Transverse colon (tissue), 4 donors: Measurements from ENCODE around the gene LYRM4. TPM values are rescaled to one million over a fixed set of nuclear protein-coding genes. Genes with fewer than 3 reads are reported as not detected.

Experiments used
- DNase-seq: peaks from one replicate; pipeline ENCODE4 v3.0.0-alpha.2; 2019
- H3K27ac ChIP-seq, 4 donors: fragments of 200-600 bp; sonication (generic); 2 replicates each; pipeline ENCODE4 v1.5.1; 2016 to 2018; ENCODE audit warnings: inconsistent platforms in 4 of 4
- H3K27me3 ChIP-seq: fragments of 200-600 bp; sonication (generic); 2 replicates; pipeline ENCODE4 v1.5.1; 2017; ENCODE audit warnings: inconsistent platforms
- H3K36me3 ChIP-seq, 4 donors: fragments of 200-600 bp; sonication (generic); 2 replicates each; pipeline ENCODE4 v1.5.1; 2017 to 2019; ENCODE audit warnings: inconsistent platforms in 4 of 4
- H3K4me1 ChIP-seq, 4 donors: fragments of 200-600 bp; sonication (generic); 2 replicates each; pipeline ENCODE4 v1.5.1; 2017 to 2020; ENCODE audit warnings: inconsistent platforms in 4 of 4
- H3K4me3 ChIP-seq, 4 donors: fragments of 200-600 bp; sonication (generic); 1 replicate in 1 of 4; 2 replicates in 3 of 4; pipeline versions ENCODE4 v1.5.1 to v1.6.1; 2017 to 2019; ENCODE audit warnings: inconsistent platforms in 4 of 4
- H3K9me3 ChIP-seq, 2 donors: fragments of 200-600 bp; sonication (generic); 2 replicates each; pipeline ENCODE4 v1.5.1; 2017 to 2019; ENCODE audit warnings: inconsistent platforms in 2 of 2
- EP300 ChIP-seq: sonication (generic); formaldehyde crosslinking; IDR thresholded peaks from one replicate; pipeline ENCODE4 v1.6.1; 2017; ENCODE audit warnings: antibody characterized with exemption, low read depth
- POLR2A ChIP-seq: fragments of 450-650 bp; IDR thresholded peaks from one replicate; pipeline ENCODE4 v1.6.1; 2016; ENCODE audit warnings: antibody characterized with exemption, mild to moderate bottlenecking, moderate library complexity
- POLR2AphosphoS5 ChIP-seq, 3 donors: sonication (generic); formaldehyde crosslinking; IDR thresholded peaks; one replicate each; pipeline ENCODE4 v1.6.1; 2016; ENCODE audit warnings: antibody characterized with exemption in 3 of 3
- WGBS, 2 donors: methylation state at CpG; one replicate each; pipeline ENCODE4 v1.1.5; 2018; ENCODE audit warnings: low coverage in 1 of 2; 5-methylcytosine and 5-hydroxymethylcytosine counted together
- in situ Hi-C, 4 donors: fragments of 200-750 bp; cut with MboI; loops; one replicate each; pipeline versions ENCODE4 v1.15.0 to v1.15.1; 2017; ENCODE audit warnings: low sequenced_read_pairs in 3 of 4, low pct_ligation_motif_present in 1 of 4, low pct_unique_long_range_greater_than_20kb in 1 of 4
- intact Hi-C: fragments of 100-400 bp; cut with DNase I; formaldehyde crosslinking; loops from one replicate; pipeline ENCODE4 v1.15.1; 2023; ENCODE audit warnings: low total_unique reads
- total RNA-seq, 4 donors: library from RNA; depleted of rRNA; stranded (reverse); fragments of >200 nt; gene quantifications; one replicate each; pipeline ENCODE4 v1.1.0, GENCODE V29; 2016
- TF ChIP-seq, protein P1 (sequence below), 5 experiments: fragments of 200-600 bp in 3 of 5; fragments of 450-650 bp in 2 of 5; sonication (generic) in 3 of 5; IDR thresholded peaks; 1 replicate in 2 of 5; 2 replicates in 3 of 5; pipeline ENCODE4 v1.5.1; 2016 to 2017; ENCODE audit warnings: antibody characterized with exemption in 5 of 5, inconsistent platforms in 3 of 5, mild to moderate bottlenecking in 2 of 5, moderate library complexity in 1 of 5

The LYRM4 gene
- total RNA-seq, 4 donors from 2014 or later: 3.0 to 14.0 (median 6.9) TPM

DNA sequence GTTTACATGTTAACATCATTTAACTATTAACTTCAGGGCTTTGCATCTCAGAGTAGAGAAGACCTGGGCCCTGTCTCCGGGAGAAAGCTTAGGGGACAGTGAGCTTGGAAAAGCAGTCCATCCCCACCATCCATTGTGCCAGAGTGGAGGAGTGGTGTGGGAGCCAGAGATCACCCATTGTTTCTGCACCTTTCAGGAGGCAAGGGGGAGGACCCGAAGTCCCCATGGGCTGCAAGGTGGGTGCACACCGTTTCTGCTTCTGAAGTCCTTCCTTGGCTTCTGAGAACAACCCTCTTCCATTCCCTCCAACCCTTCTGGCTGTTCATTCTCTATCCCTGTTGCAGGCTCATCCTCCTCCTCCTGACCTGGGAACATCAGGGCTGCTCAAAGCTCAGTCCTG is 179.6 kb downstream of the LYRM4 start:
- H3K27ac ChIP-seq: no peak overlapping the region
- no peak overlapping the region for H3K4me3 ChIP-seq
- 80 to 94% methylated on average over 2 to 3 of the region's 3 CpGs for WGBS, 2 donors
- intact Hi-C loops: no loop called here
- H3K27me3 ChIP-seq: peaks cover 4% of the 10 kb centered on the region
- DNase-seq: no peak
- TF ChIP-seq, protein P1, sequence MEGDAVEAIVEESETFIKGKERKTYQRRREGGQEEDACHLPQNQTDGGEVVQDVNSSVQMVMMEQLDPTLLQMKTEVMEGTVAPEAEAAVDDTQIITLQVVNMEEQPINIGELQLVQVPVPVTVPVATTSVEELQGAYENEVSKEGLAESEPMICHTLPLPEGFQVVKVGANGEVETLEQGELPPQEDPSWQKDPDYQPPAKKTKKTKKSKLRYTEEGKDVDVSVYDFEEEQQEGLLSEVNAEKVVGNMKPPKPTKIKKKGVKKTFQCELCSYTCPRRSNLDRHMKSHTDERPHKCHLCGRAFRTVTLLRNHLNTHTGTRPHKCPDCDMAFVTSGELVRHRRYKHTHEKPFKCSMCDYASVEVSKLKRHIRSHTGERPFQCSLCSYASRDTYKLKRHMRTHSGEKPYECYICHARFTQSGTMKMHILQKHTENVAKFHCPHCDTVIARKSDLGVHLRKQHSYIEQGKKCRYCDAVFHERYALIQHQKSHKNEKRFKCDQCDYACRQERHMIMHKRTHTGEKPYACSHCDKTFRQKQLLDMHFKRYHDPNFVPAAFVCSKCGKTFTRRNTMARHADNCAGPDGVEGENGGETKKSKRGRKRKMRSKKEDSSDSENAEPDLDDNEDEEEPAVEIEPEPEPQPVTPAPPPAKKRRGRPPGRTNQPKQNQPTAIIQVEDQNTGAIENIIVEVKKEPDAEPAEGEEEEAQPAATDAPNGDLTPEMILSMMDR (IDR thresholded peaks at IDR 0.05): no peak
- TF ChIP-seq POLR2AphosphoS5 (IDR thresholded peaks at IDR 0.05): no peak
- no peak for TF ChIP-seq EP300
- no peak for TF ChIP-seq POLR2A
- H3K4me1 ChIP-seq: peaks cover 1 to 17% (median 10%) of the 10 kb centered on the region in 4 donors
- in situ Hi-C loops: no loop called here
- H3K9me3 ChIP-seq: no peaks in the 10 kb centered on the region
- H3K36me3 ChIP-seq: no peaks in the 10 kb centered on the region

DNA sequence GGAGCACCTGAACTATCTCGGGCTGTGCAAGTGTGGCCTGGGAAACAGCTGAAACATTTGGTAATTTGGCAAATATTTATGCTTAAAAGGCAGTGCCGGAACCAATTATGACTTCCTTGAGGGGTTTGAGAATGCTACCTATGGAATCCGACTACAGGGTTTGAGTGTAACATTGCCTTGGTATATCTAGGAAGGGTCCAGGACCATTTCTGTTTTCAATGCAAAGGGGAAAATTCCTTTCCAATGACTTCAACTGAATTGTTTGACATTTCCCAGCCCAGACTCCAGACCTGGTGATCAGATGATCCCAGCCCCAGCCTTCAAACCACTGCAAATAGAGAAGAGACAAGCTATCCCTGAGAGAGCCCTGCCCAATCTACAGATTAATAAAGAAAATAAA is 180.2 kb downstream of the LYRM4 start:
- no peak for DNase-seq
- in situ Hi-C loops: no loop called here
- 60 to 100% methylated on average over 1 to 3 of the region's 3 CpGs for WGBS, 2 donors
- no peak overlapping the region for H3K4me3 ChIP-seq
- H3K36me3 ChIP-seq: no peaks in the 10 kb centered on the region
- H3K27ac ChIP-seq: no peak overlapping the region
- H3K4me1 ChIP-seq: peaks cover 0 to 11% (median 4%) of the 10 kb centered on the region in 4 donors
- H3K9me3 ChIP-seq: no peaks in the 10 kb centered on the region
- intact Hi-C loops: no loop called here
- H3K27me3 ChIP-seq: no peaks in the 10 kb centered on the region
- TF ChIP-seq POLR2A (no peak), POLR2AphosphoS5 (IDR thresholded peaks at IDR 0.05) (no peak), EP300 (no peak)
- TF ChIP-seq, protein P1 (IDR thresholded peaks at IDR 0.05): no peak

DNA sequence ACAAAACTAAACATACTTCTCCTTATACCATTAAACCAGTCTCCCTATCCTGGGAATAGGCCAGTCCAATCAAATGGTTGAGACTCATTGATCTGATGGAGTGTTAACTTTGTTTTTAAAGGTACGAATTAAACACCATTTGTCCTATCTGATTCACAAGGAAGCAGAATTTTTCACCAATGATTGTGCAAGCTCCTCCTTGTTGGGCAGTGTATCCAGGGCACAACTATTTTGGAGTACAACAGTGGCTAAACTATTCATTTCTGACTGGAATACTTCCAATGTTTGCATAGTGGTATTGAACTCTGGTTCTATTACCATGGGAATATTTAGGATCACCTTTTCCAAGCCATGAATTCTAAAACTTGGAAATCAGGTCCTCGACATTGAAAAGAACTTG is 181.1 kb downstream of the LYRM4 start:
- TF ChIP-seq POLR2A (no peak), EP300 (no peak), POLR2AphosphoS5 (IDR thresholded peaks at IDR 0.05) (no peak)
- TF ChIP-seq, protein P1 (IDR thresholded peaks at IDR 0.05): no peak
- intact Hi-C loops (no loop called here), in situ Hi-C loops (no loop called here)
- DNase-seq: no peak
- 90 to 100% methylated on average over 2 of the region's 2 CpGs for WGBS, 2 donors
- H3K4me3 ChIP-seq: no peak overlapping the region
- H3K9me3 ChIP-seq: no peaks in the 10 kb centered on the region
- H3K27me3 ChIP-seq: no peaks in the 10 kb centered on the region
- H3K4me1 ChIP-seq: peaks cover 0 to 5% (median 2%) of the 10 kb centered on the region in 4 donors
- no peaks in the 10 kb centered on the region for H3K36me3 ChIP-seq
- H3K27ac ChIP-seq: no peak overlapping the region

DNA sequence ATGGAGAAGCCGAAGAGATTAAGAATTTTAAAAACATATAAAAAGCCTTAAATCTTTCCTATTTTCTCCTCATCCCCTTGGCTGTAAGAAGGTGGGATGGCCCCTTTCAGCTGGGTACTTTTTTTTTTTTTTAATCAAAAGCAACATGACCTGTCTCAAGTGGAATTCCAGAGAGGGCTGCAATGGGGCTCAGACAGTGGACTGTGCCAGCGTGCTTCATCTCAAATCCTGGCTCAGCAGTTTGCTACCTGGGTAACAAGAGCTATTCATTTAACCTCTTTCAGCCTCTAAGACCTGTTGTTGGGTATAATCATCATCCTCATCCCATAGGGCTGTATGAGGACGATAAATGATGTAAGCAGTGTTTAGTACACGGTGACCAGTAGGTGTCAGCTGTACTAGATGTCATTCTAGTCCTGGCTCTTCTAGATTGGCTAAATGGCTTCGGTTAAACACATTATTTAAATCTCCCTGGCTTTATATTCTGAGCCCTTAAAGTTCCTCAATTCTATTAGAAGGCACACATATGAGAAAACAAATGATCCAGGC is 182.6 kb downstream of the LYRM4 start:
- intact Hi-C loops (no loop called here), in situ Hi-C loops (no loop called here)
- TF ChIP-seq EP300: no peak
- TF ChIP-seq POLR2AphosphoS5 (IDR thresholded peaks at IDR 0.05): no peak
- TF ChIP-seq, protein P1 (IDR thresholded peaks at IDR 0.05): no peak
- no peak for TF ChIP-seq POLR2A
- Histone ChIP-seq H3K9me3 (no peaks in the 10 kb centered on the region), H3K27me3 (no peaks in the 10 kb centered on the region), H3K27ac (no peak overlapping the region), H3K4me1 (no peaks in the 10 kb centered on the region), H3K4me3 (no peak overlapping the region), H3K36me3 (no peaks in the 10 kb centered on the region)
- no peak for DNase-seq
- 44 to 52% methylated on average over 5 of the region's 5 CpGs for WGBS, 2 donors
